ENCODE data around the gene TNFRSF17. TPM values are rescaled to one million over a fixed set of nuclear protein-coding genes. Genes with fewer than 3 reads are reported as not detected.
"Not testable (repeated sequence)": the region's sequence is repeated elsewhere in the genome, so short reads cannot be mapped to it uniquely, and the experiment has no call there.

The TNFRSF17 gene
- total RNA-seq, 1 experiment from 2014 or later = not detected

- ChIA-PET CTCF (interaction anchor here (0.7 to 3.5 kb wide), 2 partner anchors 8 to 104 kb away, joined by 3 to 19 read pairs; no protein-coding TSS in a partner anchor), POLR2A (interaction anchor here (0.6 to 3.3 kb wide), 3 partner anchors 10 to 827 kb away, joined by 3 to 10 read pairs (median 3); partner anchors contain the start of gene SNX29)
- no peak overlapping the region for H3K27ac Mint-ChIP-seq (ENCODE audit: low read depth, unreplicated experiment)
- H3K36me3 Mint-ChIP-seq (ENCODE audit: insufficient read depth, unreplicated experiment) = peaks cover 10% of the 10 kb centered on the region
- TF ChIP-seq, protein P1, sequence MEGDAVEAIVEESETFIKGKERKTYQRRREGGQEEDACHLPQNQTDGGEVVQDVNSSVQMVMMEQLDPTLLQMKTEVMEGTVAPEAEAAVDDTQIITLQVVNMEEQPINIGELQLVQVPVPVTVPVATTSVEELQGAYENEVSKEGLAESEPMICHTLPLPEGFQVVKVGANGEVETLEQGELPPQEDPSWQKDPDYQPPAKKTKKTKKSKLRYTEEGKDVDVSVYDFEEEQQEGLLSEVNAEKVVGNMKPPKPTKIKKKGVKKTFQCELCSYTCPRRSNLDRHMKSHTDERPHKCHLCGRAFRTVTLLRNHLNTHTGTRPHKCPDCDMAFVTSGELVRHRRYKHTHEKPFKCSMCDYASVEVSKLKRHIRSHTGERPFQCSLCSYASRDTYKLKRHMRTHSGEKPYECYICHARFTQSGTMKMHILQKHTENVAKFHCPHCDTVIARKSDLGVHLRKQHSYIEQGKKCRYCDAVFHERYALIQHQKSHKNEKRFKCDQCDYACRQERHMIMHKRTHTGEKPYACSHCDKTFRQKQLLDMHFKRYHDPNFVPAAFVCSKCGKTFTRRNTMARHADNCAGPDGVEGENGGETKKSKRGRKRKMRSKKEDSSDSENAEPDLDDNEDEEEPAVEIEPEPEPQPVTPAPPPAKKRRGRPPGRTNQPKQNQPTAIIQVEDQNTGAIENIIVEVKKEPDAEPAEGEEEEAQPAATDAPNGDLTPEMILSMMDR (IDR thresholded peaks at IDR 0.05; ENCODE audit: unreplicated experiment) = no peak
- peaks cover 6% of the 10 kb centered on the region for H3K4me1 Mint-ChIP-seq (ENCODE audit: insufficient read depth, unreplicated experiment)
- DNase-seq (ENCODE audit: unreplicated experiment) = no peak
- intact Hi-C loops (cut with micrococcal nuclease) = no loop called here
- H3K9me3 Mint-ChIP-seq (ENCODE audit: unreplicated experiment) = no peaks in the 10 kb centered on the region
- no TSS peak for BruUV-seq (replicated peaks)
- H3K27me3 Mint-ChIP-seq (ENCODE audit: insufficient read depth, unreplicated experiment) = no peaks in the 10 kb centered on the region
- no peak overlapping the region for H3K4me3 Mint-ChIP-seq (ENCODE audit: unreplicated experiment)
These were observed 1.3 kb upstream of the TNFRSF17 start for GRCh38 chr16:11963706-11964105.

DNA sequence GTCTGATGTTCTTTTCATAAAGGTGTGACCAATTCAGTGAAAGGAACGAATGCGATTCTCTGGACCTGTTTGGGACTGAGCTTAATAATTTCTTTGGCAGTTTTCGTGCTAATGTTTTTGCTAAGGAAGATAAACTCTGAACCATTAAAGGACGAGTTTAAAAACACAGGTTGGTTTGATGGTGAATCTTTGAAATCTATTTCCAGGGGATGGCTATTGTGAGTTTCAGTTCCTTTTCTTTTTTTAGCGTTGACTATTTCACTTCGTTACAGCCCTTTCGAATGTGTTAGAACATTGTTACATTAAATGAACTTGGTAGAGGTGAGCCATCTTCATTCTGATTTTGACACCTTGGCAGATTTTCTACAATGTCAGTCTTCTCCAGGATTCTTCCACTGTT lies 1.2 kb downstream of the TNFRSF17 start:
- TF ChIP-seq, protein P1 (IDR thresholded peaks at IDR 0.05; ENCODE audit: unreplicated experiment) = no peak
- CTCF ChIA-PET = interaction anchor here (3.5 kb wide), 1 partner anchor 102 kb away, joined by 19 read pairs; no protein-coding TSS in a partner anchor

DNA sequence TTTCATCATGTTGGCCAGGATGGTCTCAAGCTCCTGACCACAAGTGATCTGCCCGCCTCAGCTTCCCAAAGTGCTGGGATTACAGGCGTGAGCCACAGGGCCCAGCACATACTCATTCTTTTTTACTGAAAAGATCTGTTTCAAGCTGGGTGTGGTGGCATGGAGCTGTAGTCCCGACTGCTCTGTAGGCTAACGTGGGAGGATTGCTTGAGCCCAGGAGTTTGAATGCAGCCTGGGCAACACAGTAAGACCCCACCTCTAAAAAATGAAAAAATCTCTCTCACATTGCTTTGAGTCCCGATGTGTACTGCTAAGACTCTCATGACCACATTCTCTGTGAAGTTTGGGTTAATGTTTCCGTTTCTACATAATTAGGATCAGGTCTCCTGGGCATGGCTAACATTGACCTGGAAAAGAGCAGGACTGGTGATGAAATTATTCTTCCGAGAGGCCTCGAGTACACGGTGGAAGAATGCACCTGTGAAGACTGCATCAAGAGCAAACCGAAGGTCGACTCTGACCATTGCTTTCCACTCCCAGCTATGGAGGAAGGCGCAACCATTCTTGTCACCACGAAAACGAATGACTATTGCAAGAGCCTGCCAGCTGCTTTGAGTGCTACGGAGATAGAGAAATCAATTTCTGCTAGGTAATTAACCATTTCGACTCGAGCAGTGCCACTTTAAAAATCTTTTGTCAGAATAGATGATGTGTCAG lies 2.3 kb downstream of the TNFRSF17 start:
- Mint-ChIP-seq H3K9me3 (ENCODE audit: unreplicated experiment) (no peaks in the 10 kb centered on the region), H3K27me3 (ENCODE audit: insufficient read depth, unreplicated experiment) (no peaks in the 10 kb centered on the region), H3K27ac (ENCODE audit: low read depth, unreplicated experiment) (no peak overlapping the region), H3K4me1 (ENCODE audit: insufficient read depth, unreplicated experiment) (peaks cover 6% of the 10 kb centered on the region), H3K4me3 (ENCODE audit: unreplicated experiment) (no peak overlapping the region), H3K36me3 (ENCODE audit: insufficient read depth, unreplicated experiment) (peaks cover 10% of the 10 kb centered on the region)
- intact Hi-C loops (cut with micrococcal nuclease) = no loop called here
- ChIA-PET POLR2A (no interaction called here), CTCF (interaction anchor here (0.5 to 1.5 kb wide), 5 partner anchors 8 to 213 kb away, joined by 3 to 10 read pairs (median 5); no protein-coding TSS in a partner anchor)
- no peak for DNase-seq (ENCODE audit: unreplicated experiment)
- BruUV-seq (replicated peaks) = no TSS peak
- TF ChIP-seq, protein P1 (IDR thresholded peaks at IDR 0.05; ENCODE audit: unreplicated experiment) = no peak

More for the DNA sequence above, 1.2 kb downstream of the TNFRSF17 start:
- Mint-ChIP-seq H3K36me3 (ENCODE audit: insufficient read depth, unreplicated experiment) (peaks cover 10% of the 10 kb centered on the region), H3K4me3 (ENCODE audit: unreplicated experiment) (no peak overlapping the region), H3K4me1 (ENCODE audit: insufficient read depth, unreplicated experiment) (peaks cover 6% of the 10 kb centered on the region), H3K27me3 (ENCODE audit: insufficient read depth, unreplicated experiment) (no peaks in the 10 kb centered on the region), H3K27ac (ENCODE audit: low read depth, unreplicated experiment) (no peak overlapping the region), H3K9me3 (ENCODE audit: unreplicated experiment) (no peaks in the 10 kb centered on the region)
- intact Hi-C loops (cut with micrococcal nuclease) = no loop called here
- no peak for DNase-seq (ENCODE audit: unreplicated experiment)
- BruUV-seq (replicated peaks) = no TSS peak
- POLR2A ChIA-PET = interaction anchor here (3.3 kb wide), 1 partner anchor 11 kb away, joined by 10 read pairs; the partner anchor contains the start of gene SNX29

DNA sequence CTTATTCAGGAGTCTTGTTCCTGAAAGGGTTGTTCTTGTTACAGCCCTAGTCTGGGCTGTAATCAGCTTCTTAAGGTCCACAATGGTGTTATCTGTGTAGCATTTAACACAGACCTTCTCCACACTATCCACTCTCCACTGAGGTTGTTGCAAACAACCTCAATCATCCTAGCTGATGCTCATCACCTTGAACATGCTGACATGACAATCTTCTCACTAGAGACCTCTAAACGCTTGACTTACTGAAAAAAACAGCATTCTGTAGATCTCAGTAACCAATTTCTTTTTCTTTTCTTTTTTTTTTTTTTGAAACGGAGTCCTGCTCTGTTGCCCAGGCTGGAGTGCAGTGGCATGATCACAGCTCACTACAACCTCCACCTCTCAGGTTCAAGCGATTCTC lies 3.6 kb downstream of the TNFRSF17 start:
- ChIA-PET POLR2A (no interaction called here), CTCF (interaction anchor here (0.5 to 1.5 kb wide), 4 partner anchors 18 to 99 kb away, joined by 3 to 10 read pairs (median 6); no protein-coding TSS in a partner anchor)
- TF ChIP-seq, protein P1 (IDR thresholded peaks at IDR 0.05; ENCODE audit: unreplicated experiment) = no peak
- H3K36me3 Mint-ChIP-seq (ENCODE audit: insufficient read depth, unreplicated experiment) = peaks cover 13% of the 10 kb centered on the region
- DNase-seq (ENCODE audit: unreplicated experiment) = no peak
- no peak overlapping the region for H3K27ac Mint-ChIP-seq (ENCODE audit: low read depth, unreplicated experiment)
- no TSS peak for BruUV-seq (replicated peaks)
- no peak overlapping the region for H3K4me3 Mint-ChIP-seq (ENCODE audit: unreplicated experiment)
- no peaks in the 10 kb centered on the region for H3K27me3 Mint-ChIP-seq (ENCODE audit: insufficient read depth, unreplicated experiment)
- no peaks in the 10 kb centered on the region for H3K9me3 Mint-ChIP-seq (ENCODE audit: unreplicated experiment)
- intact Hi-C loops (cut with micrococcal nuclease) = no loop called here
- H3K4me1 Mint-ChIP-seq (ENCODE audit: insufficient read depth, unreplicated experiment) = peaks cover 6% of the 10 kb centered on the region

GRCh38 chr16:11970292-11970691 lies 5.3 kb downstream of the TNFRSF17 start:
- ChIA-PET POLR2A (interaction anchor here (0.6 kb wide), 2 partner anchors 9 to 11 kb away, joined by 3 to 4 read pairs; no protein-coding TSS in a partner anchor), CTCF (interaction anchor here (4.8 kb wide), 1 partner anchor 97 kb away, joined by 44 read pairs; no protein-coding TSS in a partner anchor)
- intact Hi-C loops (cut with micrococcal nuclease); H3K27ac Mint-ChIP-seq (ENCODE audit: low read depth, unreplicated experiment); H3K4me3 Mint-ChIP-seq (ENCODE audit: unreplicated experiment); DNase-seq (ENCODE audit: unreplicated experiment); H3K27me3 Mint-ChIP-seq (ENCODE audit: insufficient read depth, unreplicated experiment); H3K4me1 Mint-ChIP-seq (ENCODE audit: insufficient read depth, unreplicated experiment); BruUV-seq (replicated peaks); H3K9me3 Mint-ChIP-seq (ENCODE audit: unreplicated experiment): not testable (repeated sequence)
- peaks cover 20% of the 10 kb centered on the region for H3K36me3 Mint-ChIP-seq (ENCODE audit: insufficient read depth, unreplicated experiment)

Measured in MCF 10A (cell line).